ENCODE data around the gene DCLK2.

DCLK2 gene

DNA sequence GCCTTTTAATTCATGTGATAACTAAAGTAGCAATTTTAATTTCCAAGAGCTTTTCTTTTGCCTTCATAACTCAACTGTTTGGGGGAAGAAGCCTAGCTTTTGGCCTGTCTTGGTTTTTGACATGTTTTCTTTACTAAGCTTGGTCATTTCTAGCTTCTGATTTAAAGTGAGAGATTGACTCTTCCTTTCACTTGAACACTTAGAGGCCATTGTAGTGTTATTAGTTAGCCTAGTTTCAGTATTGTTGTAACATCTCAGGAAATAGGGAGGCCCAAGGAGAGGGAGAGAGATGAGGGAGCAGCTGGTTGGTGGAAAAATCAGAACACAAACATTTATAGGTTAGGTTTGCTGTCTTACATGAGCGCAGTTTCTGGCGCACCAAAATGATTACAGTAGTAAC, 44.8 kb downstream of the DCLK2 start:
- DNase-seq = no peak

DNA sequence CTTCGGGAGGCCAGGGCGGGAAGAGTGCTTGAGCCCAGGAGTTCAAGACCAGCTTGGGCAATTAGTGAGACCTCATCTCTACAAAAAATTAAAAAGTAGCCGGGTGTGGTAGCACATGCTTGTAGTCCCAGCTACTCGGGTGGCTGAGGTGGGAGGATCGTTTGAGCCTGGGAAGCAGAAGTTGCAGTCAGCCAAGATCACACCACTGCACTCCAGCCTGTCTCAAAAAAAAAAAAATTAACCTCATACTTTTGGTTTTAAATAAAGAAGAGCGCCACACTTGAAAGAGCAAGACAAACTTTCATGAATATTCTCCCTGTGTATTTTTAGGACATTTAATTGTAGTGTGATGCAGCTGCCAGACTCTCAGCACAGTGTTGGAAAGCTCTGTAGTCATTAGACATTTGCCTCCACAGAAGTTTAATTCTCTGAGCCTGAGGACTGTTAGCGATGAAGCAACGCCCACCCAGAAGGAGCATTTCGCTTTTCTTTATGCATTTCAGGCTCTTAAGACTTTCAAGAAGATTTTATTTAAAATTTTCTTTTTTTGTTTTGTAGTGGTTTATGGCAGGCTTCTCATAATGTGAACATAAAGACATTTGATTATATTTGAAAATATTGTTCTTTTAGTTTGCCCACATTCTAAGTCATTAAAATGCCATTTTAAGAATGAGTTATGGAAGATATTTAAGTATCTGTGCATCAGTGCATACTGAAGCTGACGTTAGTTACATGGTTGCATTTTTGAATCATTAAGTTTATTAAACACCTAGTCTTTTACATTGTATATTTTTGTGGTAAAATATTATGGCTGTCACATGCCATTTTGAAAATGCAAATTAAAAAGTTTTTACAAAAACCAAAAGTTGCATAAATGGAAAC, 45.8 kb downstream of the DCLK2 start:
- DNase-seq = peak; percentile 48 to 62

DNA sequence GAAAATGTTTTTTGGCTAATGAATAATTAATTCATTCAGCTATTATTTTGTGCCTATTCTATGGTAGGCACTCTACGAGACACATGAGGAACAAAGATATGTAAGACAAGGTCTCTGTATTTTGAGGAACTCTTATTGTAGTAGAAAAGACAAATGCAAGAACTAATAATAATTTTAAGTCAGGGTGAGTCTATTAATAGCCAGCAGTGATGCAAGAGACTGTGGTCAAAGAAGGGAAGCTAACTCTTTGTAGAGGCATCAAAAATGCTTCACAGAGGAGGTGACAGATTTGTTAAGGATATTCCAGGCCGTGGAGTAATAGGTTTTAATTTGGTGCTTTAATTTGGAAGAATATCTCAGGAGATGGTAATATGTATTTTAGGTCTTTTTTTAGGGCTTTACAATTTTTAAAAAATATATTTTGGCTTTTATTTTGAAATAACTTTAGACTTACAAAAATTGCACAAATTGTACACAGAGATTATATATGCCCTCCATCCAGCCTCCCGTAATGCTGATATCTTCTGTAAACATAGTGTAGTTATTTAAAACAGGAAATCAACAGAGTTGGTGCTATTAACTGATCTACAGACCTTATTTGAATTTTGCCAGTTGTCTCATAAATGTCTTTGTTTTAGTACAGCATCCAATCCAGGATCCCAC, 48.1 kb downstream of the DCLK2 start:
- peak; percentile 85 to 95 for DNase-seq

DNA sequence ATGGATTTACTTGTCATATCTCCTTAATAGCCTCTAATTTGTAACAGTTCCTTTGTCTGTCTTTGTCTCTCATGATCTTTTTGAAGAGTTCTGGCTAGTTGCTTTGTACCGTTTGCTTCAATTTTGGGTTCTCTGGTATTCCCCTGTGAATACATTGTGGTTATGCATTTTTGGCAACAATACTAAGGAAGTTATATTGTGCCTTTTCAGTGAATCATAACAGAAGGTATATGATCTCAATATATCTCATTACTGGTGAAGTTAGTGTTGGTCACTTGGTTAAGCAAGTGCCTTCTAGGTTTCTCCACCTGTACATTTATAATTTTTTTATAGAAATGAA, 48.6 kb downstream of the DCLK2 start:
- DNase-seq = peak; percentile 43 to 50

DNA sequence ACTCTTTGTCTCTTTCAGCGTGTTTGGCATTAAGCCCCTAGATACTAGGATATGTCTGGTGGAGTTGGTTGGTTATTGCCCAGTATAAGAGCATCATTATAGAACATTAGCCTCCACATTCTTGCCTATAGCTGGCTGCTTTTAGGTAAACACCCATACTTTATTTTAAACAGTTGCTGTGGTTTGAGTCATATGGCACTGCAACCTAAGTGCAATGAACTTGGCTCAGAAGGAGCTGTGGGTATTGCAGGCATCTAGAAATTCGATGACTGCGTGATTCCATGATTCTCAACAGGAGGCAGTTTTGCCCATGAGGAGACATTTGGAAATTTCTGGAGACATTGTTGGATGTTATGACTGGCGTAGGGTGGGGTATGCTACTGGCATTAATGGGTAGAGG, 49.5 kb downstream of the DCLK2 start:
- no peak for DNase-seq

DNA sequence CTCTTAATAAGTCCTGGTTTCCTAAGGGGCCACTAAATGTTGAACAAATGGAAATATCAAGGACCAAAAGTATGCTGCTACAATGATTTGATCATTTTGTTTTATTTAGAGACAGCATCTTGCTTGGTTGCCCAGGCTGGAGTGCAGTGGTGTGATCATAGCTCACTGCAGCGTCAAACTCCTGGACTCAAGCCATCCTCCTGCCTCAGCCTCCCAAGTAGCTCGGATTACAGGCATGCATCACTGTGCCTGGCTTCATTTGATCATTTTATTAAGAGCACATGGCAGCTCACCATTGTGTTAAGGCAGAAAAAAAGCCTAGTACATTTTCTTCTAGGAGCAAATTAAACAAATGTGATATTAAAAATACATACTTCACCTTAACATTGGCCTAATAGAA, 52.7 kb downstream of the DCLK2 start:
- DNase-seq = no peak

DNA sequence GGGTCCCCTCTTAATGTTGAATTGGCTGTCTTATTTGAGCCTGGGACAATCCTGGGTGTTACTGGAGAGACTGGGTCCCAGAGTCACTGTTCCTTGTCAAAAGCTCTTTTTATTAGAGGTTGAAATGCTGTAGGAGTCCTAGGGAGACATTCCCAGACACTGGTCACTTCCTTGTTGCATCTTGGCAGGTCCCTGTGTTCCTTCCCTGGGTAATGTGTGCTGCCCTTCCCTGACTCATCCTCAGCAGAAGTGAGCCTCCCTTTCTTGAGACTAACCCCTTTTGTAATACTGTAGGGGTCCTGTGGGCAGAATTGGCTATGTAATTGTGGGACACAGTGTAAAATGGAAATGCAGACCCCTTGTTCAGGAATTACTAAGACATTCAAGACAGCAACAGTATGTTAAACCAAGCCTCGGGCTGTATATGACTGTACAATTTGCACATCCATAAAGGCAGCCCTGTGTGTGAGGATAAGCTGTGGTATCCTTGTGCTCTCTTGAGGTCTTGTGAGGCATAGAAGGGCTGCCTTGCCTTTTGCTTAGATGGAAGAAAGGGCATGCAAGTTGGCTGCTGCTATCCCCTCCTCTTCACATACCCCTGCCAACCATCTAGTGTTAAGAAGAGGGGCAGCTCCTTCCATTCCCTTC, 53.5 kb downstream of the DCLK2 start:
- peak in 1 of 2 donors; percentile 1 for DNase-seq

DNA sequence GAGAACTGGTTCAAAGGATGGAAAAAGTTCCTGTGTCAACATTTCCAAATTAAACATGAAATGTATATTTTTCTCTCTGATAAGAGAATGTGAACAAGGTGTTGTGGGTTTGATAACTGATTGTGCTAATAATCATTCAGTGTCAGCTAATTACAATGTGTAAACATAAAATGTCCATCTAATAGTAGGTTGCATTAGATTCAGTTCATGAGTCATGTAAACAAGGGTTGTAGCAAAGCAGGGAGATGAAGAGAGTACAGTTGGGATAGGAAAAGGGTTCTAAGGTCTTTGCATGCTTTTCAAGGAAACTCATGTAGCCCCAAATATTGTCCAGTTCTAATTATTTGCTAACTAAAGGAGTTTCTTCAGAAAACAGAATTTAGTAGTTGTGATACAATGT, 55.4 kb downstream of the DCLK2 start:
- DNase-seq = no peak

DNA sequence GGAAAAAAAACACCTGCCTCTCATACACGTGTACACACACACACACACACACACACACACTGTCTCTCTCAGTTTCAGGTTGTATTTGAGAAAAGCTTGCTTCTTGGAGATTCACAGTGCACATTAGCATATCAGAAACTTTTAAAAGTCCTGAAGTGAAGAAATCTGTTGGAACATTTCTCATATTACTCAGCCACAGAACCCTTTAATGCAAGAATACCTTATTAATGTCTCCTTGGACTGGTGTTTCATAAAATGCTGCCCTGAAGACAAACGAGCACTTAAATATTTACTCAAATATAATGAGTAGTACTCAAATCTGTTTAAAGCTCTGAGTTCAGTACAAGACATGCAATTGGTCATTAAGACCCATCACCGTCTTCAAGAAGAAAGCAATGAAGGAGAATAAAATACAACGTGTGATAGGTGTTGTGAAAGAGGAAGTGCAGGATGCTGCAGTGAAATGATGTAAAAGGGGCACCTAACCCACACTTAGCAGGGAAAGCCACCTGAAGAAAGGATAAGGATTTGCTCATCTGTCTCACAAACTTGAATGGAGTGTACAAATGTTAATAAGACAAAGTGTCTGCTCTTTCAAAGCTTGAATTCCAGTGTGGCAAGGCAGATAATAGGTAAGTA, 57.0 kb downstream of the DCLK2 start:
- no peak for DNase-seq

DNA sequence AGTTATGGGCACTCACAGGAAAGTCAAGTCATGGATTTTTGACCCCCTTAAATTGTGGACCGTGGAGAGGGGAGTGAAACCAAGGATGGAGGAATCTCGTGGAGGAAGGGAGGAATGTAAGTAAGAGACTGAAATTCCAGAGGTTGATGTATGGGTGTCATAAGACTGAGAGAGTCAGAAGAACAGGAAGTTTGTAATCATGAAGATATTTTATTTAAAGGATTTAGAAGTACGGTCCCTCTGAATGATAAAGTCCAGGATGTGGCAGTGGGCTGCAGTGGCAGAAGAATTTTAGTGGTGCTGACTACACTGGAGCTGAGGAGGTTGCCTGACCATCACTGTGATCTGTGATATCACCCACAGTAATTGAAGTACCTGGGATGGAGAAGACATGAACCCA, 57.8 kb downstream of the DCLK2 start:
- DNase-seq = no peak

DNA sequence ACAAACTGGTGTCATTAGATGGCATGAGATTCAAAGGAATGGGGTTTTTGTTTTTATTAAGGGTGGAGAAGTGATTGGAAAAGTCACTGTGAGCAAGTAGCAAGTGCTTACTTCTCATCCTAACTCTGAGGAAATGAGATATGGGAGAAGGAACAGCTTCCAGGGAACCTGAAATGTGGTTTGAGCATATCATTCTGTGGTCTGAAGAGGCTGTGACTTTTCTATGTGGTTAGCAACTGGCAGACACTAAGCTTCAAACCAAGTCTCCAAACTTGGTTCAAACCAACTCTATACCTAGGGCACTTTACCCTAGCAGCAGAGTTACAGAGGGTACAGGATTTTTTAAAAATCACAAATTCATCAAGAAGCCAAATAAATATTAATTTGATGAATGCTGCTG, 58.2 kb downstream of the DCLK2 start:
- DNase-seq = no peak

DNA sequence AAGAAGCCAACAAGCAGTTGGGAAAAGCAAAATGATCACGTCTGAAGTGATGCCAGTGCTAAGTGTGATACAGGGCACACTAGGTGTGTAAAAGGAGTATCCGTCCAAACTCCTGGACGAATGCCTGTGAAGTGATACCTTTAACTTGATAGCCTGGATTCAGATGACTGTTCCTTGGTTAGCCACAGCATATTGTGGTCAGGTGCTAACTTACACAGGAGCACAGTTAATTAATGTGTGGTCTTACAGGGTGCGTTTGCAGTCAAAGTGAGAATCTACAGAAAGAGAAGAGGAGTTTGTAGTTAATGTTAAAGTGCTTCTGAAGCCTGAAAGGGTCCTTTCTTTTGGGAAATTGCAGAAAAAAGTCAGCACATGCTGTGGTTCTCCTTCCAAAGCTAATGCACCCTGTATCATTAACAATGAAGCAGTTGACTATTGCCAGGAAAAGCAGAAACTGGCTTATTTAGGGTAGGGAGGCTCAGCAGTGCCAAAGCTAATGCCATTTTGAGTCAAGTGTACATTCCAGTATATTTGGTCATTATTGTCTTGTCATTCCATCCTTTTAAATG, 61.1 kb downstream of the DCLK2 start:
- DNase-seq = no peak

DNA sequence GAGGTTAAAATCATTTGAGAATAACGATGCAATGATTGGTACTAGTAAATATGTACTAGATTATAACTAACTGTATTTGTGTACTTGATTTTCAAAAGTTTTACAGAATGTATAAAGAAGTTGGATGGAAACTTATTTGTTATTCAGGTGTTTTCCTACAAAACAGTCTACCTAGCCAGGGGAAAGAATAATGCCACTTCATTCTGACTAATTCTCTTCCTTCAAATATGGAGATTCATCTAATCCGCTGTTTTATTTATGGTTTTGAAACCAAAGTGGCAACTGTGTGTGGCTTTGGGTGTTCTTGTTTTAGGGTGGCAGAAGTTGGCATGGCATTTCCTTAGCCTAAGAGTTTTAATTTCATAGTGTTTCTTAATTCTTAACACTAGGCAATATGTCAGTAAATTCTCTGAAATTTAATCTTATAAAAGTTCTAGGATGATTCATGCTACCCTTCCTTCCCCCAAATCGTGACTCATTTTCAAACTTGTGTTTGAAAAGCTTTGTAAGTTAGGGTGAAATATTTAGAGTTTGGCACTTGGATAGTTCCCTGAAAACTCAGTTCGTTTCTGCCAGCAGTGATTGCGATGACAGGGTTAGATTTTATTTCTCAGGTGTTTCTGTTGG, 62.6 kb downstream of the DCLK2 start:
- DNase-seq = peak; percentile 11 to 51

DNA sequence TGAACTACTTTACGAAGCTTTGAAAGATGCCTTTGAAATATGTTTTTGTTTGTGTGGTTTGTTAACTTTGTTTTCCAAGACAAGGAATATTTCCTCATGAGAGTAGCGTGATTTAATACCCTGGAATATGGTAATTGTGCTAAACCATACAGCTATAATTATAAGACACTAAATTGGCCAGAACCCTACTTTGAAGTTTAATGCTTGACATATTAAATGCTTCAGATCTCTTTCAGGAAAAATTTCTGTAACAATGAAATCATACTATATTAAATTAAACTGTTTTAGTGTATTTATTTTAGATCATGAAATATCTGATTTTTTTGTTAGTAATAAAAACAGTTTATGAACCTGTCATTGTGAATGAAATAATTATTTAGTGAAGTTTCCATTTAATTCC, 63.5 kb downstream of the DCLK2 start:
- DNase-seq = no peak

DNA sequence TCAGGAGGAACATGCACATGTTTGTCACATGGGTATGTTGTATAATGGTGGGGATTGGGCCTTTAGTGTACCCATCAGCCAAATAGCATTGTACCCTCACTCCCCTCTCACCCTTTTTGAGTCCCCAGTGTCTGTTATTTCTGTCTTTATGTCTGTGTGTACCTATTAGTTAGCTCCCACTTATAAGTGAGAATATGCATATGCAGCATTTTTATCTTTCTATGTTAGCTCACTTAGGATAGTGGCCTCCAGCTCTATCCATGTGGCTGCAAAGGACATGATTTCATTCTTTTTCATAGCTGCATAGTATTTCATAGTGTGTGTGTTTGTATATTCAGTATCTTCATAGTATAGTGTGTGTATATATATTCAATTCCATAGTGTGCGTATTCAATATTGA, 64.6 kb downstream of the DCLK2 start:
- DNase-seq = no peak

DNA sequence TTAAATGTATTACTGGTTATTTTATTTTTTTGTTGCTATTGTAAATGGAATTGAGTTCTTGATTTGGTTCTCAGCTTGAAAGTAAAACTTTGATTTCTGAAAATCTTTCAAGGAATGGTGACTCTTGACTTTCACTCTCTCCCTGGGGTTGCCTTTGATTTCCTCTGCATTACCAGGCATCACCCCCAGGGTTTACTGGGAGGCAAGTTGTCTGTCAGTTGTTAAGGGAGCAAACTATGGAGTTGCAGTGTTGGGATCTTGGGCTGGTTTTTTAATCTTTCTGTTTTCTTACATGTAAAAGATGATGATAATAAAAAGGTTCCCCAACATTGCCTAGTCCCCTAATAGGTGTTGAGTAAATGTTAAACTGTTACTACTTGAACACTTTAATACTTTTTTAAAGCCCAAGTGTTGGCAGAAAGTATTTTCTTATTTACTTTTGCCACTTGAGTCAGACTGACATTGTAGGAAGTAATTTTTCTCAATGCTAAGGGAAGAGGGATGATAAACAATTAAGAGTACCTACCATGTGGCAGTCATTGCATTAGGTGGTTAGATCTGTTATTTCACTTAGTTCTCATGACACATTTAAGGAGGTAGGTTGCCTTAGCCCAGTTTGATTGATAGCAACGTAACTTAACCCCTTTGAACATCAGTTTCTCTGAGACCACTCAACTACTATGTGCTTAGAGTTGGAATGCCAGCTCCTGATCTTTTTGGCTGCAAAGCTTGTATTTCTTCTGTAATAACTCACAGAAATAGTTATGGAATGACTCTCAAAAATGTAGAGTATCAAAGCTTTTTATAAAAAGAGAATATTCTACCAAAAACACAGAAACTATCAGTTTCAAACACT, 67.1 kb downstream of the DCLK2 start:
- no peak for DNase-seq

DNA sequence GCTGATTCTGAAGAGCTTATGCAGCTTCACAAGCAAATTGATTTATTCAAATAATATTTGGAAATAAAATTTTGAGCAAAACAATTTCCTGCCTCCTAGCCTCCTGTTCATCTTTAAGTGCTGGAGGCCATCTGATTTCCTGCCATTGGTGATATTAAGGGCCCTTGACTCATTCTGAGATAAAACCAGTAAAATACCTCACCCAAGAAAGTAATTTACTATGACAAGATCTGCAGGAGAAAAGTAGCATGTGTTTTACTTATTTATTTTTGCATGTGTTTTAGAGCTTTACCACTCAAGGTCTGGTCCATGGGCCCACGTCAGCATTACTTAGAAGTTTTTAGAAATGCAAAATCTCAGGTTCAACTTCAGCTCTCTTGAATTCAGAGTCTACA, 67.7 kb downstream of the DCLK2 start:
- DNase-seq = no peak

DNA sequence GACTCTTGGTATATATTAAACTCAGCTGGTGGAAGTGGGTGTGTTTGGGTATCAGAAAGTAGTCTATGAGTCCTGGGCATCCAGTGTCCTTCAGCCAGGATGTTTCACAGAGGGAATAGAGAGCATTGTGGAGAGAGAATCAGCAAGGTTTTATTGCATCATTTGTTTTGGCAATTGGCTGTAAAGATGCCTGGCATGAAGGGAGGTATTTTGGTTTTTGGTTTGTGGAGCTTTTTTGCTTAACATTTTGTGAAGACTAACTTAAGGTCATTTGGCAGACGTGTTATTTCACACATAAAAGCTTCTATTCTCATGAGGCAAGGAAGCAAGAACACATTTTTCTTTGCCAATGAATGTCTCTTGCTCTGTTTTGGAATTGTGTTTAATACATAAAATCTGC, 71.1 kb downstream of the DCLK2 start:
- no peak for DNase-seq

DNA sequence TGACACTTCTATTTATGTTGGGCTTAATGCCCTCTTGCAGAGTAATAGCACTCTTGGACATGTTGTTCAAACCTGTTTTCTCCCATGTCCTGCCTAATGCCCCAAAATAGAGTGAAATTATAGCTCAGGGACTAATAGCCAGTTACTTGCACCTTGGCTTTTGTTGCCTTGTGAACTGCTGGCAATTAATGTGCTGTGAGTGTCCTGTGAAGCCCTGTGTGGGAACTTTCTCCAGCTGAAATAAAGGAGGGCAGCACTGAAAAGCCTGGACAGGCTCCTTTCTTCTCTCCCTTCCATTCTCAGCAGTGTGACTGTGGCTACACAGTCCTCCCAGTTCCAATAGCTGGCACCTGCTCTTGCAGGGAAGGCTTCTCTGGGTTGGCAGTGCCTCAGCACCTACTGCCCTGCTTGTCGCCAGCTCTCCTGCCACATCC, 72.4 kb downstream of the DCLK2 start:
- DNase-seq = no peak

DNA sequence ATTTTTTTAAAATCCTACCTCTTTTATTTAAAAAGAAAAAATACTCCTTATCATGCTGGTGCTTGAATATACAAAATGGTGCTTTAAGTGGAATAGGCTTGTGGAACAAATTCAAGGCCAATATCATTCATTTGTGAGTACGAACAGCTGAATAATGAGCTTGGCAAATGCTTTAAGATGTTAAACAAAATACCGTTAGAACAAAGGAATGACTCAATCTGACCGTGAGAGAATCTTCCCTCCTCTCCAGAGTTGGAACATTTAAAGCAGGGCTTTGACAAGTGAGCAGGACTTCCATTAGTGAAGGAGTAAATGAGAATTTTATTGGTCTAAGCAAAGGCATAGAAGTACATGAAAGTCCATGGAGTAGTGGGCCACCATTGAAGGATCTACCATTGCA, 74.5 kb downstream of the DCLK2 start:
- DNase-seq = no peak

DNA sequence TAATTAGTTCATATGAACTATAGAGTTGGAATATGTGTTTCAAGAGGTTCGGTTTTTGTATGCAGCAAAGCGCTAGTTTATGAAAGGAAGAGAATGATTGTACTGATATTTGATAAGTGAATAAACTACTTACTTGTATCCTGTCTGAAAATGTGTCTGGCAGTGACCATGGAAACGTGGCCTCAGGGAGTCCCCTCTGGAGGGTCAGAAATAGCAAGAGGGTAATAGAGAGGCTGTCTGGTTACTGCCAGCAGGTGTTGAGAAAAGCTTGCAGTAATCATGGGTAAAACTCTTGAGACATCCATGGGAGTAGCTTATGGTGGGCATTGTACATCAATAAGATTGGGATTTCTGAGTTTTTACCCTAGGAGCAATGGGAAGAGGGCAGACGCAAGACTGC, 77.1 kb downstream of the DCLK2 start:
- no peak for DNase-seq

DNA sequence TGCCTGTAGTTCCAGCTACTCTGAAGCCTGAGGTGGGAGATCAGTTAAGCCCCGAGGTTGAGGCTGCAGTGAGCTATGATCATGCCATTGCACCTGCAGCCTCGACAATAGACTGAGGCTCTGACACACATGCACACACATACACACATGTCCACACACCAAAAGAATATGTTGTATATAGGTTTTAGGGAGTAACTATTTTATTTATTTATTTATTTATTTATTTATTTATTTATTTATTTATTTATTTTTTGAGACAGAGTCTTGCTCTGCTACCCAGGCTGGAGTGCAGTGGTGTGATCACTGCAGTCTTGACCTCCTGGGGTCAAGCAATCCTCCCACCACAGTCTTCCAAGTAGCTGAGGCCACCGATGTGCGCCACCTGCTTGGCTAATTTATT, 78.3 kb downstream of the DCLK2 start:
- DNase-seq = no peak
